OCI-LY7 (cell line): ENCODE results near the gene ACVRL1. TPM values are rescaled to one million over a fixed set of nuclear protein-coding genes. Genes with fewer than 3 reads are reported as not detected.

Experiments used
- BruUV-seq: library from RNA; stranded (reverse); fragments of 400-500 nt; replicated peaks from 2 replicates; lab custom pipeline; 2021; lab: Mats Ljungman, UMichigan
- CTCF ChIA-PET: fragments of 300-600 bp; sonication (Branson Sonifier 250); formaldehyde crosslinking; loops from one replicate; lab custom pipeline; 2022; ENCODE audit warnings: antibody characterized with exemption; ENCODE audit not compliant: unreplicated experiment; lab: Charles Lee
- POLR2A ChIA-PET: fragments of 300-600 bp; sonication (Branson Sonifier 250); formaldehyde crosslinking; loops from one replicate; lab custom pipeline; 2022; ENCODE audit warnings: antibody characterized with exemption; lab: Charles Lee
- DNase-seq: peaks from one replicate; pipeline ENCODE4 v3.0.0-alpha.2; 2015; ENCODE audit warnings: low spot score
- H2AFZ ChIP-seq: fragments of 200-600 bp; sonication (generic), shearing (Covaris generic); 2 replicates; pipeline ENCODE4 v1.6.1; 2014; ENCODE audit warnings: mild to moderate bottlenecking, antibody characterized with exemption, low read length, moderate library complexity
- H3K27ac ChIP-seq: fragments of 200-600 bp; sonication (generic); 2 replicates; pipeline ENCODE4 v1.5.1; 2014; ENCODE audit warnings: mixed run types, low read depth, mild to moderate bottlenecking, moderate library complexity, low read length, inconsistent platforms; ENCODE audit not compliant: poor library complexity, severe bottlenecking
- H3K36me3 ChIP-seq: fragments of 200-600 bp; sonication (generic); 2 replicates; pipeline ENCODE4 v1.6.1; 2014; ENCODE audit warnings: mild to moderate bottlenecking, antibody characterized with exemption, low read length, moderate library complexity, mixed read lengths; ENCODE audit not compliant: insufficient read depth
- H3K4me1 ChIP-seq: fragments of 200-600 bp; sonication (generic); 2 replicates; pipeline ENCODE4 v1.5.1; 2014; ENCODE audit warnings: mild to moderate bottlenecking, low read length; ENCODE audit not compliant: insufficient read depth, poor library complexity, severe bottlenecking
- H3K4me2 ChIP-seq: fragments of 200-600 bp; sonication (generic); 2 replicates; pipeline ENCODE4 v1.6.1; 2014; ENCODE audit warnings: mild to moderate bottlenecking, low read length
- H3K4me3 ChIP-seq: fragments of 200-600 bp; sonication (generic); 2 replicates; pipeline ENCODE4 v1.5.1; 2014; ENCODE audit warnings: mild to moderate bottlenecking, low read depth, low read length; ENCODE audit not compliant: poor library complexity, severe bottlenecking
- H3K79me2 ChIP-seq: fragments of 200-600 bp; sonication (generic); 2 replicates; pipeline ENCODE4 v1.6.1; 2016; ENCODE audit warnings: low read depth, mild to moderate bottlenecking, low read length, moderate library complexity, mixed read lengths; ENCODE audit not compliant: insufficient read depth
- H3K9me2 ChIP-seq: fragments of 200-600 bp; sonication (generic); 2 replicates; pipeline ENCODE4 v1.6.1; 2016; ENCODE audit warnings: mild to moderate bottlenecking, low read length, mixed read lengths; ENCODE audit not compliant: insufficient read depth
- H3K9me3 ChIP-seq: fragments of 200-600 bp; sonication (generic); 2 replicates; pipeline ENCODE4 v1.6.1; 2014; ENCODE audit warnings: mild to moderate bottlenecking, mixed run types, low read length, mixed read lengths
- H4K20me1 ChIP-seq: fragments of 200-600 bp; sonication (generic); 2 replicates; pipeline ENCODE4 v1.6.1; 2014; ENCODE audit warnings: mild to moderate bottlenecking, antibody characterized with exemption, low read length, moderate library complexity, mixed read lengths; ENCODE audit not compliant: insufficient read depth
- CTCF ChIP-seq: fragments of 200-600 bp; sonication (generic); conservative IDR thresholded peaks from 2 replicates; pipeline ENCODE4 v1.5.1; 2014; ENCODE audit warnings: mild to moderate bottlenecking, antibody characterized with exemption, low read length, moderate library complexity, mixed read lengths
- EZH2phosphoT487 ChIP-seq: fragments of 200-600 bp; sonication (generic); IDR thresholded peaks from 2 replicates; pipeline ENCODE4 v1.6.1; 2018; ENCODE audit warnings: low read depth, borderline replicate concordance, mild to moderate bottlenecking, mixed run types, antibody characterized with exemption, low read length, moderate library complexity, mixed read lengths
- intact Hi-C: fragments of 100-400 bp; cut with micrococcal nuclease; formaldehyde crosslinking; loops from one replicate; pipeline ENCODE4 v1.10.0; 2022; ENCODE audit not compliant: unreplicated experiment
- total RNA-seq, 2 experiments: library from RNA; depleted of rRNA in 1 of 2; stranded (reverse); fragments of >200 nt in 1 of 2; shearing (Covaris generic) in 1 of 2; gene quantifications; 2 replicates each; pipeline ENCODE4 v1.2.3, GENCODE V29; 2014 to 2022

ACVRL1 gene
- total RNA-seq, 2 experiments from 2014 or later: not detected

GRCh38 chr12:51960890-51961289, 53.6 kb downstream of the ACVRL1 start:
- no TSS peak for BruUV-seq
- intact Hi-C loops: loop anchor here (10.0 kb wide), 1 partner anchor 944 kb away; the partner anchor contains the start of gene KRT8
- POLR2A ChIA-PET: interaction anchor here (0.6 to 1.4 kb wide), 2 partner anchors 9 to 163 kb away, joined by 4 read pairs; partner anchors contain the start of gene ACVR1B
- no peaks in the 10 kb centered on the region; the same call in 1 of the 2 replicates for H4K20me1 ChIP-seq
- no peaks in the 10 kb centered on the region for H3K79me2 ChIP-seq
- no peak overlapping the region for H3K4me3 ChIP-seq
- H3K9me3 ChIP-seq: no peaks in the 10 kb centered on the region
- peaks cover 5% of the 10 kb centered on the region for H3K36me3 ChIP-seq
- H3K27ac ChIP-seq: no peak overlapping the region
- H3K4me1 ChIP-seq: no peaks in the 10 kb centered on the region
- TF ChIP-seq EZH2phosphoT487: no peak
- no peak for TF ChIP-seq CTCF
- no peaks in the 10 kb centered on the region for H3K9me2 ChIP-seq
- no peak overlapping the region for H2AFZ ChIP-seq
- no peak overlapping the region for H3K4me2 ChIP-seq
- DNase-seq: no peak
- CTCF ChIA-PET: interaction anchor here (0.8 kb wide), 1 partner anchor 10 kb away, joined by 3 read pairs; no protein-coding TSS in a partner anchor

- DNase-seq: no peak
- intact Hi-C loops: loop anchor here (10.0 kb wide), 1 partner anchor 943 kb away; the partner anchor contains the start of gene KRT8
- H3K4me3 ChIP-seq: no peak overlapping the region
- H3K4me1 ChIP-seq: no peaks in the 10 kb centered on the region
- no peak overlapping the region for H3K27ac ChIP-seq
- no peak overlapping the region for H3K4me2 ChIP-seq
- POLR2A ChIA-PET: interaction anchor here (0.6 to 1.4 kb wide), 4 partner anchors 9 to 526 kb away, joined by 3 to 4 read pairs (median 3); partner anchors contain the start of gene ACVR1B
- peaks cover 5% of the 10 kb centered on the region for H3K36me3 ChIP-seq
- no peaks in the 10 kb centered on the region for H3K9me3 ChIP-seq
- H4K20me1 ChIP-seq: no peaks in the 10 kb centered on the region; the same call in 1 of the 2 replicates
- H3K9me2 ChIP-seq: no peaks in the 10 kb centered on the region
- H2AFZ ChIP-seq: no peak overlapping the region
- no peaks in the 10 kb centered on the region for H3K79me2 ChIP-seq
- no peak for TF ChIP-seq CTCF
- no peak for TF ChIP-seq EZH2phosphoT487
- BruUV-seq: no TSS peak
- CTCF ChIA-PET: no interaction called here
Measured at GRCh38 chr12:51961834-51962233, 54.5 kb downstream of the ACVRL1 start.

GRCh38 chr12:51962737-51963136, 55.4 kb downstream of the ACVRL1 start:
- ChIA-PET POLR2A (interaction anchor here (0.6 to 1.2 kb wide), 3 partner anchors 13 to 527 kb away, joined by 3 read pairs; no protein-coding TSS in a partner anchor), CTCF (no interaction called here)
- Histone ChIP-seq H2AFZ (no peak overlapping the region), H3K9me2 (no peaks in the 10 kb centered on the region), H3K4me3 (no peak overlapping the region), H4K20me1 (no peaks in the 10 kb centered on the region; the same call in 1 of the 2 replicates), H3K4me1 (no peaks in the 10 kb centered on the region), H3K36me3 (peaks cover 5% of the 10 kb centered on the region), H3K27ac (no peak overlapping the region), H3K79me2 (no peaks in the 10 kb centered on the region), H3K9me3 (no peaks in the 10 kb centered on the region), H3K4me2 (no peak overlapping the region)
- TF ChIP-seq CTCF: no peak
- no peak for TF ChIP-seq EZH2phosphoT487
- intact Hi-C loops: loop anchor here (10.0 kb wide), 1 partner anchor 942 kb away; the partner anchor contains the start of gene KRT8
- no peak for DNase-seq
- no TSS peak for BruUV-seq
